GM23248 (cell line): ENCODE data around the gene DOK1.

Source experiments
- EZH2 ChIP-seq: fragments of 200-600 bp; sonication (generic); IDR thresholded peaks from 2 replicates; pipeline ENCODE4 v1.6.1; 2018; ENCODE audit warnings: antibody characterized with exemption, mild to moderate bottlenecking; ENCODE audit not compliant: insufficient read depth, poor library complexity, severe bottlenecking
- EZH2phosphoT487 ChIP-seq: fragments of 200-600 bp; sonication (generic); IDR thresholded peaks from 2 replicates; pipeline ENCODE4 v1.6.1; 2018; ENCODE audit warnings: antibody characterized with exemption, moderate library complexity, mild to moderate bottlenecking, low read depth; ENCODE audit not compliant: insufficient read depth

DNA sequence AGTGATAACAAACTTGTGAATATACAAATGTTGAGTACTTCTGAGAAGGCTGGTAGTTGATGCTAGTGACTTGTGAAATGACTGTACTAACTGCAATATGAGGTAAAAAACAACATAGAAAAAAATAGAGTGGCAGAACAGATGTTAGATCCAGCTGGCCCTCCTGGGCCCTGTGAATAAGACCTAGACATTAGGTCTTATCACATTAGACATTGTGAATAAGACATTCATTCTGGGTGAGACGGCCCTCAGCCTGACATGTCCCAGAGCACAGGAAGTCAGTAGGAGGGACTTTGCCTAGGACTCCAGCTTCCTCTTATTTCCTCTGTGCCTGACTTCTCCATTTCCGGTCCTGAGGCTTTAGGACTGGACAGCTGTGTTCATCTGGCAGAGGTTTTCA is 22.9 kb downstream of the DOK1 start:
- TF ChIP-seq EZH2phosphoT487 = no peak
- TF ChIP-seq EZH2 = no peak
